Mucosa of rectum (tissue), 2 donors: Measurements from ENCODE around the gene ARL1.
"Not testable (repeated sequence)": the region's sequence is repeated elsewhere in the genome, so short reads cannot be mapped to it uniquely, and the experiment has no call there.

Experiments used
- H3K27ac ChIP-seq, 2 donors: one replicate each; pipeline ENCODE4 v1.7.0; 2013; ENCODE audit warnings: inconsistent platforms in 2 of 2, low read depth in 2 of 2, low read length in 2 of 2
- H3K27me3 ChIP-seq, 2 donors: one replicate each; pipeline ENCODE4 v1.7.0; 2013; ENCODE audit warnings: low read length in 2 of 2; ENCODE audit not compliant: control insufficient read depth in 2 of 2, insufficient read depth in 2 of 2
- H3K36me3 ChIP-seq, 2 donors: one replicate each; pipeline ENCODE4 v1.7.0; 2013; ENCODE audit warnings: low read length in 2 of 2; ENCODE audit not compliant: control insufficient read depth in 2 of 2, insufficient read depth in 2 of 2
- H3K4me1 ChIP-seq, 2 donors: one replicate each; pipeline ENCODE4 v1.7.0; 2013; ENCODE audit warnings: low read length in 2 of 2, mild to moderate bottlenecking in 1 of 2; ENCODE audit not compliant: control insufficient read depth in 2 of 2, insufficient read depth in 2 of 2
- H3K4me3 ChIP-seq, 2 donors: one replicate each; pipeline ENCODE4 v1.7.0; 2013; ENCODE audit warnings: low read length in 2 of 2
- H3K9ac ChIP-seq, 2 donors: one replicate each; pipeline ENCODE4 v1.7.0; 2013; ENCODE audit warnings: low read length in 2 of 2, low read depth in 1 of 2, mild to moderate bottlenecking in 1 of 2
- H3K9me3 ChIP-seq, 2 donors: one replicate each; pipeline ENCODE4 v1.7.0; 2013; ENCODE audit warnings: low read length in 2 of 2; ENCODE audit not compliant: control insufficient read depth in 2 of 2
- donor health status: healthy.
- donor health status: Normal muscosa, but diverticular disease.

ARL1 gene

DNA sequence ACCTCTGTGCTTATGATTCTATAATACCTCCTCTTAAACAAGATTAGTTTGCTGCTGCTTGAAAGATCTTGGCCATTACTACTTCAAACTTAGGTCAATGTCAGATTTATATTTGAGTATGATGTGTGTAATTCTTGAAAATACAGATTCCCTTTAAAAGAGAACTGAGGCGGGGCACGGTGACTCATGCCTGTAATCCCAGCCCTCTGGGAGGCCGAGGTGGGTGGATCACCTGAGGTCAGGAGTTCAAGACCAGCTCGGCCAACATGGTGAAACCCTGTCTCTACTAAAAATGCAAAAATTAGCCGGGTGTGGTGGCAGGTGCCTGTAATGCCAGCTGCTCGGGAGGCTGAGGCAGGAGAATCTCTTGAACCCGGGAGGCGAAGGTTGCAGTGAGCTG is 2.6 kb upstream of the ARL1 start:
- H3K27ac ChIP-seq, H3K27me3 ChIP-seq, H3K9ac ChIP-seq, H3K36me3 ChIP-seq, H3K9me3 ChIP-seq, H3K4me1 ChIP-seq, H3K4me3 ChIP-seq: not testable (repeated sequence)

DNA sequence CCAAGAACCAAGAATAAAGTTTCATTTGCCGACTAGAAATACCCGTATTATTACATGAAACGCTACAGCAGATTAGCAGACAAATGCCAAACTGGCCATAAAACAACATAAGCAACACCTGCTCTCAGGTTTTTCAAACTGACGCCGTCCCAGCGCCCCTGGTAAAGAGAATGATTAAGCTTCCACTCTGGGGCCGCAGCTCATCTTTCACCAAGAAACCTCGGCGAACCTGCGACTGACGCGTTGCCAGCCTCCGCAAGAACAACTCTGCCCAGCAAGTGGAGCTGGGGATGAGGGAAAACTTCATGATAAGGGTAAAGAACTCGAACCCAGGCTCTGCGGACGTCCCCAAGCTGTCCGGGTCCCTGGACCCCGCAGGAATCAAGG is 530 bp downstream of the ARL1 start:
- Histone ChIP-seq H3K27ac (peak overlapping the region; percentile 91 to 93), H3K9ac (peak overlapping the region; percentile 84 to 93), H3K4me3 (peak overlapping the region; percentile 91 to 99), H3K4me1 (peaks cover 4 to 10% of the 10 kb centered on the region in 2 donors), H3K27me3 (no peaks in the 10 kb centered on the region), H3K36me3 (peaks cover 0 to 5% of the 10 kb centered on the region in 2 donors), H3K9me3 (no peaks in the 10 kb centered on the region)

GRCh38 chr12:101391181-101391580 is 16.4 kb downstream of the ARL1 start:
- not testable (repeated sequence) for H3K27me3 ChIP-seq, H3K27ac ChIP-seq, H3K9ac ChIP-seq, H3K9me3 ChIP-seq, H3K4me1 ChIP-seq, H3K4me3 ChIP-seq
- H3K36me3 ChIP-seq, result peaks cover 35% of the 10 kb centered on the region in 2 donors

GRCh38 chr12:101379149-101379548 is 28.4 kb downstream of the ARL1 start:
- peaks cover 46 to 54% of the 10 kb centered on the region in 2 donors for H3K36me3 ChIP-seq
- H3K9ac ChIP-seq, result no peak overlapping the region
- no peaks in the 10 kb centered on the region for H3K4me1 ChIP-seq
- no peak overlapping the region for H3K4me3 ChIP-seq
- no peaks in the 10 kb centered on the region for H3K27me3 ChIP-seq
- no peaks in the 10 kb centered on the region for H3K9me3 ChIP-seq
- H3K27ac ChIP-seq, result no peak overlapping the region

DNA sequence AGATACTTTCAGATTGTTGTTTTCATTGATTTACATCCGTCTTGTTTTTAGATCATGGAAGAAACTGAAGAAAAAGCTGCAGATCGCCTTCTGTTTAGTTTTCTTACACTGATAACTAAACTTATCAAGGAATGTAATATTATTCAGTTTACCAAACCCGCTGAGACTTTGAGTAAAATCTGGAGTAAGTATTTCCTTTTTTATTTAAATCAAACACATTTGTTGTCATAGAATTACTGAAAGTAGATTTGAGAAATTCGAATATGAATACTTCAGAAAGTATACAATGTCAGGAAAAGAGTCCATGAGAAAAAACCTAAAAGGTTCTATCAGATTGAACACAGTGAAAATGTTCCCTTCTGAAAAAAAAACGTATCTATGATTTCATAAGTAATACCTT is 32.0 kb downstream of the ARL1 start:
- Histone ChIP-seq H3K36me3 (peaks cover 45 to 52% of the 10 kb centered on the region in 2 donors), H3K9me3 (no peaks in the 10 kb centered on the region)

DNA sequence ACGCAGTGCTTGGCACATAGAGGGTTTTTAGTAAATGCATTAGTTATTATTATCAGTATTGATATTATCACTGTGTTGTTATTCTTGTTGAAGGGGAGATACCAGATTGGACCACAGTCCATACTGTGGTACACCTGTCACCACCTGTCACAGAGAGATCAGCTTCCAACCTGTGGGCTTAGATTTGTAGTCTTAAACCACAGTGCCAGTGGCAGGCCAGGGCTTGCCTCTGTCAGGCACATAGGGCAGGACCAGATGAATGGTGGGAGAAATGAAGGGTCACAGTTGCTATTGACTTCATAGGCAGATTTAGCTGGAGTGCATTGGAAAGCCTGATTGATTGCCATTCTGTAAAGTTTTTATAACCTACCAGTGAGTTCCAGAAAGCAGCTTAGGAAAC is 35.1 kb downstream of the ARL1 start:
- Histone ChIP-seq H3K4me1 (no peaks in the 10 kb centered on the region), H3K9me3 (no peaks in the 10 kb centered on the region), H3K4me3 (no peak overlapping the region), H3K9ac (no peak overlapping the region), H3K36me3 (peaks cover 45 to 48% of the 10 kb centered on the region in 2 donors), H3K27me3 (no peaks in the 10 kb centered on the region), H3K27ac (no peak overlapping the region)

More for the DNA sequence above, 32.0 kb downstream of the ARL1 start:
- Histone ChIP-seq H3K9ac (no peak overlapping the region), H3K27ac (no peak overlapping the region), H3K27me3 (no peaks in the 10 kb centered on the region), H3K4me1 (no peaks in the 10 kb centered on the region), H3K4me3 (no peak overlapping the region)

DNA sequence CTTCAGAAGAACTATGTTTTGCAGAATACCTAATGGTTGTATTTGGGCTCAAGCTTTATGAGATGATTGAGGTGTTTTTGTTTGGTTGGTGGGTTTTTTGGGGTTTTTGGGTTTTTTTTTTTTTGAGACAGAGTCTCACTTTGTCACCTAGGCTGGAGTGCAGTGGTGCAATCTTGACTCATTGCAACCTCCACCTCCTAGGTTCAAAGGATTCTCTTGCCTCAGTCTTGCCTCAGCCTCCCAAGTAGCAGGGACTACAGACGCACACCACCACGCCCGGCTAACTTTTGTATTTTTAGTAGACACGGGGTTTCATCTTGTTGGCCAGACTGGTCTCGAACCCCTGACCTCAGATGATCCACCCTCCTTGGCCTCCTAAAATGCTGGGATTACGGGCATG is 39.6 kb downstream of the ARL1 start:
- Histone ChIP-seq H3K27me3 (no peaks in the 10 kb centered on the region), H3K36me3 (peaks cover 47 to 48% of the 10 kb centered on the region in 2 donors), H3K9me3 (no peaks in the 10 kb centered on the region), H3K4me1 (no peaks in the 10 kb centered on the region), H3K27ac (no peak overlapping the region), H3K4me3 (no peak overlapping the region), H3K9ac (no peak overlapping the region)

DNA sequence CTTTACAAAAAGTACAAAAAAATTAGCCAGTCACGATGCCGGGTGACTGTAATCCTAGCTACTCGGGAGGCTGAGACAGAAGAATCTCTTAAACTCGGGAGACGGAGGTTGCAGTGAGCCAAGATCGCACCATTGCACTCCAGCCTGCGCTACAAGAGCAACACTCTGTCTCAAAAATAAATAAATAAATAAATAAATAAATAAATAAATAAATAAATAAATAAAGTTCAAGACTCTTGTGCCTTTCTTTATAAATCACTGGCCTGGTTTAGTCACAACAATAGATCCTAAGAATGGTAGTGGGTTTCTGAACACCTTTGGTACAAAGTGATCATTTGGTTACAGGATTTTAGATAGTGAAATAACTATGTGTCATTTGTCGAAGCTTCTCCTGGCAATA is 46.1 kb downstream of the ARL1 start:
- Histone ChIP-seq H3K4me1 (no peaks in the 10 kb centered on the region), H3K9me3 (no peaks in the 10 kb centered on the region), H3K27ac (no peak overlapping the region), H3K4me3 (no peak overlapping the region), H3K27me3 (no peaks in the 10 kb centered on the region), H3K9ac (no peak overlapping the region), H3K36me3 (peaks cover 30 to 49% of the 10 kb centered on the region in 2 donors)

GRCh38 chr12:101356794-101357193 is 50.8 kb downstream of the ARL1 start:
- Histone ChIP-seq H3K27me3 (no peaks in the 10 kb centered on the region), H3K9ac (no peak overlapping the region), H3K4me1 (no peaks in the 10 kb centered on the region), H3K36me3 (peaks cover 18 to 39% of the 10 kb centered on the region in 2 donors), H3K4me3 (no peak overlapping the region), H3K27ac (no peak overlapping the region), H3K9me3 (no peaks in the 10 kb centered on the region)

DNA sequence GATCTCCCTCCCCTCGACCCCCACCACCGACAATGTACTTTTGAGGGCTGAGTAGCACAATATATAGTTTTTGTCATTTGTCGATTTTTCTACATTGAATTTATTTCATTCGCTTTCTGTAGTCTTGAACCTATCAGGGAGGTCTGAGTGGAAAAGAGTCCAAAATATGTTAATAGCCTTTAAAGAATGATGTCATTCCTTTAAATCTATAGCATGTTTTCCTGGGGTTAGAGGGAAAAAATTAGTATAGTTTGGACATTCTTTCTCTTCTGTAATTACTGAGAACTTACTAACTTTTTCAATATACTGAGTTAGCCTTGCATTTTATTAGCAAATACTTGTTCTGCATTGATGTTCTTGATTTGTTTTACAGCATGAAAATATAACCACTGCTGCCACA is 55.9 kb downstream of the ARL1 start:
- peaks cover 16 to 32% of the 10 kb centered on the region in 2 donors for H3K36me3 ChIP-seq
- no peak overlapping the region for H3K4me3 ChIP-seq
- no peaks in the 10 kb centered on the region for H3K4me1 ChIP-seq
- no peaks in the 10 kb centered on the region for H3K9me3 ChIP-seq
- H3K27me3 ChIP-seq, result no peaks in the 10 kb centered on the region
- no peak overlapping the region for H3K9ac ChIP-seq
- H3K27ac ChIP-seq, result no peak overlapping the region

DNA sequence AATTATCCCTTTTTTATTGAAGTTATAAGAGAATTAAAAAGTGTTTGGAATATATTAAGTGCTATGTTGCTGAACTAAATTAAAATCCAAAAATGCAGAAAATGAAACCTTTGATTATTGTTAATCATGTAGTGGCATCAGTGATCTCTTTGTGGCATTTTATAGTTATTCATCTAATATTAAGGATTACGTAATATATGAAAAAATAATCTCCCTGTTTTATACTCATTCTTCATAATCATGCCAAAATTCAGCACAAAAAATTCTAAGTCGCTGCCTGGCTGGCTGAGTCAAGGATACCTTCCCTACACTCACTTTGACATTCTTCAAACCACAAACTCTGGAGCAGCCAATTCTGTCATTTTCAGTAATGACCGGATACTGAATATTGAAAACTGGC is 63.7 kb downstream of the ARL1 start:
- H3K9ac ChIP-seq, result no peak overlapping the region
- peaks cover 15 to 24% of the 10 kb centered on the region in 2 donors for H3K36me3 ChIP-seq
- H3K27me3 ChIP-seq, result no peaks in the 10 kb centered on the region
- H3K4me3 ChIP-seq, result no peak overlapping the region
- H3K9me3 ChIP-seq, result no peaks in the 10 kb centered on the region
- no peak overlapping the region for H3K27ac ChIP-seq
- no peaks in the 10 kb centered on the region for H3K4me1 ChIP-seq
